ENCODE measurements around the gene IPO7. TPM values are rescaled to one million over a fixed set of nuclear protein-coding genes. Genes with fewer than 3 reads are reported as not detected.

The IPO7 gene
- total RNA-seq, 4 donors from 2014 or later: 167 to 286 (median 179) TPM

DNA sequence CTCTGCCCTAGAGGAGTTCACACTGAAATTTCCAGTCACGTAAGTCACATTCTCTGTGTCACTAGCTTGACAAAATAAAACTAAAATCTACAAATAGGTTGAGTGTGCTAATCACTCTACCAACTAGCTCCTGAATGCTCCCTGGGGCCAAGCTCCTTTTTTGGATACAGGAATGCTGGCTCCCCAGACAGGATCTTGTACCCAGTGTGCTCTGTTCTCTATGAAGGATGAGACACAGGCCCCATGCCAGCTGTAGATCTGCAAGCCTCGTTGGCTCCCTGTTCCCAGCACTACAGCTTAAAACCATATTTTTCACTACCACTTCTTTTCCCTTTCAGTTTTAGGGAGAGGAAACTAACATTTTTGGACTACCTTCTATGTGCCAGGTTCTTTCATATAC lies 3.7 kb upstream of the IPO7 start:
- H3K4me1 ChIP-seq: peaks cover 5 to 14% of the 10 kb centered on the region in 2 donors
- in situ Hi-C loops (cut with MboI; ENCODE audit: low sequenced_read_pairs in 4 of 4) (no loop called here), intact Hi-C loops (cut with DNase I; ENCODE audit: low total_unique reads) (no loop called here)
- no peak overlapping the region for H3K27ac ChIP-seq
- DNase-seq (no peak), ATAC-seq (no peak)
- TF ChIP-seq, protein P1, sequence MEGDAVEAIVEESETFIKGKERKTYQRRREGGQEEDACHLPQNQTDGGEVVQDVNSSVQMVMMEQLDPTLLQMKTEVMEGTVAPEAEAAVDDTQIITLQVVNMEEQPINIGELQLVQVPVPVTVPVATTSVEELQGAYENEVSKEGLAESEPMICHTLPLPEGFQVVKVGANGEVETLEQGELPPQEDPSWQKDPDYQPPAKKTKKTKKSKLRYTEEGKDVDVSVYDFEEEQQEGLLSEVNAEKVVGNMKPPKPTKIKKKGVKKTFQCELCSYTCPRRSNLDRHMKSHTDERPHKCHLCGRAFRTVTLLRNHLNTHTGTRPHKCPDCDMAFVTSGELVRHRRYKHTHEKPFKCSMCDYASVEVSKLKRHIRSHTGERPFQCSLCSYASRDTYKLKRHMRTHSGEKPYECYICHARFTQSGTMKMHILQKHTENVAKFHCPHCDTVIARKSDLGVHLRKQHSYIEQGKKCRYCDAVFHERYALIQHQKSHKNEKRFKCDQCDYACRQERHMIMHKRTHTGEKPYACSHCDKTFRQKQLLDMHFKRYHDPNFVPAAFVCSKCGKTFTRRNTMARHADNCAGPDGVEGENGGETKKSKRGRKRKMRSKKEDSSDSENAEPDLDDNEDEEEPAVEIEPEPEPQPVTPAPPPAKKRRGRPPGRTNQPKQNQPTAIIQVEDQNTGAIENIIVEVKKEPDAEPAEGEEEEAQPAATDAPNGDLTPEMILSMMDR (IDR thresholded peaks at IDR 0.05 in 4 of 5, conservative IDR thresholded peaks at IDR 0.05 in 1 of 5): no peak
- no peak for TF ChIP-seq POLR2A (IDR thresholded peaks at IDR 0.05)
- no peaks in the 10 kb centered on the region for H3K9me3 ChIP-seq
- H3K4me3 ChIP-seq: no peak overlapping the region
- H3K27me3 ChIP-seq: no peaks in the 10 kb centered on the region
- no peaks in the 10 kb centered on the region for H3K36me3 ChIP-seq

DNA sequence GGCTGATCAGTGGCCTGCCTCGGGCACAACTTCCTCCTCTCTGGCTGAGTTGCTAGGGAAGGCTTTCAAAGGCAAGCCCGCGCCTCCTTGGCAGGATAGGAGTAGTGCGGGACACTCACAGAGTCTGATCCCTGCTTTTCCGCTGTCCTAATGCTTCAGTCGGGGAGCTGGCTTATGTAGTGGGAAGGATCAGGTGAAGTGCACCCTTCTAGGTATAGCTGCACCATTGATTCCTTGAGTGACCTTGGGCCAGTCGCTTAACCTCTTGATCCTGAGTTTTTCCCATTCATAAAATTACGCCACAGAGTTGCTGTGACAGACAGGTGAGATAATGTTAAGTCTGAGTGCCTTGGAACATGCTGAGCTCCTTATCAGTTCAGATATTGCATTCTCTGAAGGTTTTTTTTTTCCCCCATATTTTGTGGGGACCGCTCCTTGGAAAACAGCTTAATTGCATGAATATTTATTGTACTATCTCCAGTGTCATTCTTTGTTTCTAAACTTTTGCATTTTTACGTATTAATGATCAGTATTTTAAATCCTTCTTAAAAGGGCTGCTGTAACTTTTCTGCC lies 961 bp downstream of the IPO7 start:
- H3K4me1 ChIP-seq: peaks cover 34 to 35% of the 10 kb centered on the region in 2 donors
- H3K36me3 ChIP-seq: no peaks in the 10 kb centered on the region
- ATAC-seq (peak; percentile 49 to 54), DNase-seq (no peak)
- intact Hi-C loops (cut with DNase I; ENCODE audit: low total_unique reads): loop anchor here (2.0 to 5.0 kb wide), 2 partner anchors 121 to 122 kb away; partner anchors contain the start of gene DENND5A
- TF ChIP-seq, protein P1 (IDR thresholded peaks at IDR 0.05 in 4 of 5, conservative IDR thresholded peaks at IDR 0.05 in 1 of 5): peak in 1 of 5 experiments; percentile 14
- TF ChIP-seq POLR2A (IDR thresholded peaks at IDR 0.05): no peak
- H3K4me3 ChIP-seq: peak overlapping the region; percentile 82 to 96 (median 92)
- H3K27ac ChIP-seq: peak overlapping the region; percentile 94 to 99 (median 96)
- H3K9me3 ChIP-seq: no peaks in the 10 kb centered on the region
- no peaks in the 10 kb centered on the region for H3K27me3 ChIP-seq
- in situ Hi-C loops (cut with MboI; ENCODE audit: low sequenced_read_pairs in 4 of 4): no loop called here

DNA sequence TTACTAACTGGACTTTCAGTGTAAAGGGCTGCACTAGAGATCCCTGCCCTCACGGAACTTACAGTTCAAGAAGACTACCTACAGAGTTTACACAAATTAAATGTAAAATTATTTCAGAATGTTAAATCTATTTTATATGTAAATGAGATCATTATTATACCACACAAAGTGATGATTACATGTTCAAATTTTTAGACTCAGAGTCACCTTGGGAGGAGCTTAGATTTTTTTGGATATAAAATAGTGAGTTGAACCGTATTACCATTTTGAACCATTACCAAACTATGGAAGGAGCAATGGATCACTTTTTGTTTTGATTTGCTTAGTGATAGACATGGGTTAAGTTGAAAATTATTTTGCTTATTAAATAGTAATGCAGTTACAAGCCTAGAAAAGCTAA lies 1.6 kb downstream of the IPO7 start:
- intact Hi-C loops (cut with DNase I; ENCODE audit: low total_unique reads) (loop anchor here (5.0 kb wide), 1 partner anchor 121 kb away; no protein-coding TSS in a partner anchor), in situ Hi-C loops (cut with MboI; ENCODE audit: low sequenced_read_pairs in 4 of 4) (no loop called here)
- H3K27ac ChIP-seq: peak overlapping the region; percentile 94 to 99 (median 96)
- H3K4me3 ChIP-seq: peak overlapping the region; percentile 82 to 96 (median 92)
- DNase-seq: no peak
- no peaks in the 10 kb centered on the region for H3K36me3 ChIP-seq
- H3K9me3 ChIP-seq: no peaks in the 10 kb centered on the region
- H3K27me3 ChIP-seq: no peaks in the 10 kb centered on the region
- peaks cover 29 to 34% of the 10 kb centered on the region in 2 donors for H3K4me1 ChIP-seq
- ATAC-seq: no peak
- no peak for TF ChIP-seq POLR2A (IDR thresholded peaks at IDR 0.05)
- TF ChIP-seq, protein P1 (IDR thresholded peaks at IDR 0.05 in 4 of 5, conservative IDR thresholded peaks at IDR 0.05 in 1 of 5): no peak

DNA sequence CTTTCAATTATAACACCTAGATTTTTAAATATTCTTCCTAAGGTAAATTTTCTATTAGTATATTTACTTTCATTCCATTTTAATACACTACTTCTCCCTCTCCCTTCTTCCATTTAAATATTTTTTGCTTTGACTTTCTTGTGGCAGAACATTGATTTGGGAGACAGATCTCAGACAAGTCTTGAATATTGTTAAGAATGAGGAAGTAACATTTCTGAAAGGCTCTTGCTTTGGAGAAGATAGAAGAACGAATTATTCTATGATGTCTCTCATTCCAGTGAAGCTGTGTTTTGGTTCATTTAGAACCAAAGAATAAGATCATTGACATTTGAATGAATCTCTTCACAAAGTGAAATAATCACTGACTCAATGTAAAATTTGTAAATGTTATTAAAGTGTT lies 2.4 kb downstream of the IPO7 start:
- no peak for ATAC-seq
- H3K36me3 ChIP-seq: no peaks in the 10 kb centered on the region
- in situ Hi-C loops (cut with MboI; ENCODE audit: low sequenced_read_pairs in 4 of 4) (no loop called here), intact Hi-C loops (cut with DNase I; ENCODE audit: low total_unique reads) (loop anchor here (5.0 kb wide), 1 partner anchor 120 kb away; no protein-coding TSS in a partner anchor)
- H3K27ac ChIP-seq: peak overlapping the region in 3 of 4 donors; percentile 94 to 99 (median 95)
- TF ChIP-seq POLR2A (IDR thresholded peaks at IDR 0.05): no peak
- TF ChIP-seq, protein P1 (IDR thresholded peaks at IDR 0.05 in 4 of 5, conservative IDR thresholded peaks at IDR 0.05 in 1 of 5): no peak
- H3K27me3 ChIP-seq: no peaks in the 10 kb centered on the region
- H3K9me3 ChIP-seq: no peaks in the 10 kb centered on the region
- peaks cover 27 to 34% of the 10 kb centered on the region in 2 donors for H3K4me1 ChIP-seq
- peak overlapping the region in 1 of 4 donors; percentile 94 for H3K4me3 ChIP-seq
- no peak for DNase-seq

All from gastrocnemius medialis (tissue), 4 donors.